GM06990 (cell line): ENCODE results near the gene BRAF.
"Not testable (repeated sequence)": the region's sequence is repeated elsewhere in the genome, so short reads cannot be mapped to it uniquely, and the experiment has no call there.

Experiments used
- DNase-seq: peaks from one replicate; pipeline ENCODE4 v3.0.0-alpha.2; 2011; ENCODE audit not compliant: insufficient read length; ENCODE audit errors: extremely low read depth
- H3K27me3 ChIP-seq: replicated peaks from 2 replicates; pipeline ENCODE4 v1.6.0; 2011; ENCODE audit warnings: low read length; ENCODE audit not compliant: control insufficient read depth, insufficient read depth
- H3K36me3 ChIP-seq: 2 replicates; pipeline ENCODE4 v1.5.1; 2011; ENCODE audit warnings: low read length; ENCODE audit not compliant: control insufficient read depth, insufficient read depth
- H3K4me3 ChIP-seq: replicated peaks from 2 replicates; pipeline ENCODE4 v1.5.1; 2011; ENCODE audit warnings: low read depth, mild to moderate bottlenecking, control low read depth, low read length
- CTCF ChIP-seq: IDR thresholded peaks from 2 replicates; pipeline ENCODE4 v1.5.1; 2011; ENCODE audit warnings: low read length, control low read depth, mild to moderate bottlenecking, inconsistent platforms; ENCODE audit not compliant: insufficient read depth, poor library complexity, severe bottlenecking

Gene BRAF

GRCh38 chr7:140961117-140961516 is 36.4 kb upstream of the BRAF start:
- Histone ChIP-seq H3K27me3 (no peaks in the 10 kb centered on the region), H3K4me3 (no peak overlapping the region), H3K36me3 (no peaks in the 10 kb centered on the region)
- no peak for TF ChIP-seq CTCF
- no peak for DNase-seq

- DNase-seq, H3K4me3 ChIP-seq, H3K36me3 ChIP-seq, H3K27me3 ChIP-seq: not testable (repeated sequence)
Observed at GRCh38 chr7:140956997-140957396, 32.3 kb upstream of the BRAF start.

- no peaks in the 10 kb centered on the region for H3K27me3 ChIP-seq
- no peak for DNase-seq
Observed at GRCh38 chr7:140945940-140946339, 21.2 kb upstream of the BRAF start.

GRCh38 chr7:140942242-140942641 is 17.5 kb upstream of the BRAF start:
- not testable (repeated sequence) for DNase-seq, H3K36me3 ChIP-seq, H3K4me3 ChIP-seq, H3K27me3 ChIP-seq

More at GRCh38 chr7:140945940-140946339, 21.2 kb upstream of the BRAF start:
- no peak for TF ChIP-seq CTCF
- H3K4me3 ChIP-seq: no peak overlapping the region
- H3K36me3 ChIP-seq: no peaks in the 10 kb centered on the region

- Histone ChIP-seq H3K4me3 (no peak overlapping the region), H3K27me3 (no peaks in the 10 kb centered on the region), H3K36me3 (no peaks in the 10 kb centered on the region)
- TF ChIP-seq CTCF: no peak
- DNase-seq: no peak
Observed at GRCh38 chr7:140940898-140941297, 16.2 kb upstream of the BRAF start.

- H3K36me3 ChIP-seq: no peaks in the 10 kb centered on the region
- TF ChIP-seq CTCF: no peak
- H3K27me3 ChIP-seq: no peaks in the 10 kb centered on the region
- no peak for DNase-seq
- H3K4me3 ChIP-seq: no peak overlapping the region
Observed at GRCh38 chr7:140937702-140938264, 13.1 kb upstream of the BRAF start.
